Activated naive CD4-positive, alpha-beta T cell treated with anti-CD3 and anti-CD28 coated beads, Interleukin-2, amount 10 ng/mL, durations not matched to agents 7 days and 5 days (primary cell): ENCODE data around the gene MMP10.
"Not testable (repeated sequence)": the region's sequence is repeated elsewhere in the genome, so short reads cannot be mapped to it uniquely, and the experiment has no call there.

Source experiments
- CTCF ChIA-PET: fragments of 350-600 bp; sonication (Branson Sonifier 250); formaldehyde crosslinking; loops from one replicate; lab custom pipeline; 2021; ENCODE audit warnings: antibody characterized with exemption; lab: Charles Lee
- DNase-seq: peaks from one replicate; pipeline ENCODE4 v3.0.0-alpha.2; 2020
- H3K27ac Mint-ChIP-seq: one replicate; pipeline ENCODE4 v1.8.0; 2021; ENCODE audit warnings: mild to moderate bottlenecking, moderate library complexity, mixed read lengths
- H3K27me3 Mint-ChIP-seq: one replicate; pipeline ENCODE4 v1.8.0; 2021; ENCODE audit warnings: mild to moderate bottlenecking, mixed read lengths
- H3K36me3 Mint-ChIP-seq: one replicate; pipeline ENCODE4 v1.8.0; 2021; ENCODE audit warnings: mixed read lengths
- H3K4me1 Mint-ChIP-seq: one replicate; pipeline ENCODE4 v1.8.0; 2021; ENCODE audit warnings: mixed read lengths
- H3K4me3 Mint-ChIP-seq: one replicate; pipeline ENCODE4 v1.8.0; 2021; ENCODE audit warnings: mild to moderate bottlenecking, moderate library complexity, mixed read lengths
- H3K9me3 Mint-ChIP-seq: one replicate; pipeline ENCODE4 v1.8.0; 2021; ENCODE audit warnings: mixed read lengths

Gene MMP10

GRCh38 chr11:102763440-102763839 lies 17.0 kb downstream of the MMP10 start:
- DNase-seq: no peak
- CTCF ChIA-PET: no interaction called here
- Mint-ChIP-seq H3K27me3 (no peaks in the 10 kb centered on the region), H3K27ac (no peak overlapping the region), H3K4me1 (no peaks in the 10 kb centered on the region), H3K9me3 (no peaks in the 10 kb centered on the region), H3K36me3 (no peaks in the 10 kb centered on the region), H3K4me3 (no peak overlapping the region)

- CTCF ChIA-PET: interaction anchor here (0.6 kb wide), 1 partner anchor 846 kb away, joined by 4 read pairs; no protein-coding TSS in a partner anchor
- H3K4me3 Mint-ChIP-seq: no peak overlapping the region
- no peak for DNase-seq
These were observed 18.1 kb downstream of the MMP10 start for GRCh38 chr11:102762361-102762767.

GRCh38 chr11:102761646-102762238 lies 18.7 kb downstream of the MMP10 start:
- CTCF ChIA-PET: interaction anchor here (0.6 kb wide), 1 partner anchor 847 kb away, joined by 4 read pairs; no protein-coding TSS in a partner anchor
- Mint-ChIP-seq H3K36me3 (no peaks in the 10 kb centered on the region), H3K27me3 (no peaks in the 10 kb centered on the region), H3K4me3 (no peak overlapping the region), H3K4me1 (no peaks in the 10 kb centered on the region), H3K27ac (no peak overlapping the region), H3K9me3 (no peaks in the 10 kb centered on the region)
- DNase-seq: no peak

More at GRCh38 chr11:102762361-102762767, 18.1 kb downstream of the MMP10 start:
- no peaks in the 10 kb centered on the region for H3K9me3 Mint-ChIP-seq
- H3K27ac Mint-ChIP-seq: no peak overlapping the region
- H3K36me3 Mint-ChIP-seq: no peaks in the 10 kb centered on the region
- H3K4me1 Mint-ChIP-seq: no peaks in the 10 kb centered on the region
- no peaks in the 10 kb centered on the region for H3K27me3 Mint-ChIP-seq

GRCh38 chr11:102760344-102761035 lies 19.9 kb downstream of the MMP10 start:
- Mint-ChIP-seq H3K27ac (peak overlapping the region; percentile 9), H3K36me3 (no peaks in the 10 kb centered on the region), H3K4me1 (no peaks in the 10 kb centered on the region), H3K27me3 (no peaks in the 10 kb centered on the region), H3K4me3 (no peak overlapping the region), H3K9me3 (no peaks in the 10 kb centered on the region)
- DNase-seq: no peak
- CTCF ChIA-PET: interaction anchor here (0.6 kb wide), 1 partner anchor 102 kb away, joined by 4 read pairs; no protein-coding TSS in a partner anchor

GRCh38 chr11:102757823-102758549 lies 22.4 kb downstream of the MMP10 start:
- CTCF ChIA-PET: no interaction called here
- DNase-seq: no peak
- no peaks in the 10 kb centered on the region for H3K9me3 Mint-ChIP-seq
- H3K4me3 Mint-ChIP-seq: no peak overlapping the region
- no peaks in the 10 kb centered on the region for H3K4me1 Mint-ChIP-seq
- H3K27me3 Mint-ChIP-seq: peaks cover 5% of the 10 kb centered on the region
- no peaks in the 10 kb centered on the region for H3K36me3 Mint-ChIP-seq
- no peak overlapping the region for H3K27ac Mint-ChIP-seq

GRCh38 chr11:102753267-102753666 lies 27.2 kb downstream of the MMP10 start:
- Mint-ChIP-seq H3K27ac (no peak overlapping the region), H3K27me3 (peaks cover 5% of the 10 kb centered on the region)

GRCh38 chr11:102751673-102752072 lies 28.8 kb downstream of the MMP10 start:
- Mint-ChIP-seq H3K27me3 (peaks cover 5% of the 10 kb centered on the region), H3K4me3 (no peak overlapping the region), H3K36me3 (no peaks in the 10 kb centered on the region), H3K27ac (no peak overlapping the region), H3K9me3 (no peaks in the 10 kb centered on the region), H3K4me1 (no peaks in the 10 kb centered on the region)
- DNase-seq: no peak
- CTCF ChIA-PET: no interaction called here

More at GRCh38 chr11:102753267-102753666, 27.2 kb downstream of the MMP10 start:
- Mint-ChIP-seq H3K4me1 (no peaks in the 10 kb centered on the region), H3K4me3 (no peak overlapping the region), H3K9me3 (no peaks in the 10 kb centered on the region), H3K36me3 (no peaks in the 10 kb centered on the region)
- DNase-seq: no peak
- CTCF ChIA-PET: interaction anchor here (0.9 to 1.4 kb wide), 2 partner anchors 19 to 20 kb away, joined by 3 to 4 read pairs; no protein-coding TSS in a partner anchor

GRCh38 chr11:102749101-102749722 lies 31.2 kb downstream of the MMP10 start:
- H3K9me3 Mint-ChIP-seq: no peaks in the 10 kb centered on the region
- no peaks in the 10 kb centered on the region for H3K4me1 Mint-ChIP-seq
- no peak for DNase-seq
- no peaks in the 10 kb centered on the region for H3K27me3 Mint-ChIP-seq
- CTCF ChIA-PET: no interaction called here
- no peaks in the 10 kb centered on the region for H3K36me3 Mint-ChIP-seq
- no peak overlapping the region for H3K27ac Mint-ChIP-seq
- no peak overlapping the region for H3K4me3 Mint-ChIP-seq

GRCh38 chr11:102746746-102747578 lies 33.5 kb downstream of the MMP10 start:
- H3K36me3 Mint-ChIP-seq, H3K27ac Mint-ChIP-seq, H3K4me1 Mint-ChIP-seq, H3K27me3 Mint-ChIP-seq, H3K9me3 Mint-ChIP-seq, H3K4me3 Mint-ChIP-seq, DNase-seq, CTCF ChIA-PET: not testable (repeated sequence)

- DNase-seq: no peak
- Mint-ChIP-seq H3K27me3 (peaks cover 6% of the 10 kb centered on the region), H3K27ac (no peak overlapping the region), H3K9me3 (no peaks in the 10 kb centered on the region), H3K4me1 (no peaks in the 10 kb centered on the region), H3K36me3 (no peaks in the 10 kb centered on the region), H3K4me3 (no peak overlapping the region)
- CTCF ChIA-PET: interaction anchor here (0.6 to 1.5 kb wide), 5 partner anchors 19 to 322 kb away, joined by 3 to 8 read pairs (median 5); no protein-coding TSS in a partner anchor
These were observed 45.8 kb downstream of the MMP10 start for GRCh38 chr11:102734650-102735049.

- Mint-ChIP-seq H3K9me3 (no peaks in the 10 kb centered on the region), H3K4me1 (no peaks in the 10 kb centered on the region), H3K27ac (no peak overlapping the region), H3K4me3 (no peak overlapping the region), H3K27me3 (peaks cover under 1% of the 10 kb centered on the region), H3K36me3 (no peaks in the 10 kb centered on the region)
- CTCF ChIA-PET: interaction anchor here (0.8 to 1.5 kb wide), 6 partner anchors 20 to 324 kb away, joined by 3 to 8 read pairs (median 5); no protein-coding TSS in a partner anchor
- DNase-seq: peak; percentile 60
These were observed 47.1 kb downstream of the MMP10 start for GRCh38 chr11:102733232-102733875.

- DNase-seq, H3K4me3 Mint-ChIP-seq, CTCF ChIA-PET, H3K36me3 Mint-ChIP-seq, H3K4me1 Mint-ChIP-seq, H3K9me3 Mint-ChIP-seq, H3K27me3 Mint-ChIP-seq, H3K27ac Mint-ChIP-seq: not testable (repeated sequence)
These were observed 49.5 kb downstream of the MMP10 start for GRCh38 chr11:102730944-102731343.
